ENCODE results near the gene NUDT15.

GRCh38 chr13:48040896-48041295 lies 3.4 kb downstream of the NUDT15 start:
- TF ChIP-seq CHD2 (IDR thresholded peaks at IDR 0.05; ENCODE audit: borderline replicate concordance, low read depth, low read length): no peak
- TF ChIP-seq POLR2AphosphoS5 (IDR thresholded peaks at IDR 0.05; ENCODE audit: low read length): no peak
- no peak for TF ChIP-seq SPI1 (IDR thresholded peaks at IDR 0.05; ENCODE audit: borderline replicate concordance, insufficient read depth, low read depth, low read length)
- no peak for TF ChIP-seq MXI1 (IDR thresholded peaks at IDR 0.05; ENCODE audit: low read depth, low read length)
- TF ChIP-seq MAX (IDR thresholded peaks at IDR 0.05; ENCODE audit: low read depth, low read length): no peak
- TF ChIP-seq BCLAF1 (IDR thresholded peaks at IDR 0.05): no peak

Data from GM12878 (cell line).